Neural cell (in vitro differentiated cells): ENCODE results near the gene GPR84. TPM values are rescaled to one million over a fixed set of nuclear protein-coding genes. Genes with fewer than 3 reads are reported as not detected.

Experiments
- H2AFZ ChIP-seq: fragments of 200-600, 300-800 bp; sonication (generic), shearing (Covaris generic); 2 replicates; pipeline ENCODE4 v1.6.0; 2014; ENCODE audit warnings: low read depth, mild to moderate bottlenecking, antibody characterized with exemption, low read length, moderate library complexity
- H3F3A ChIP-seq: fragments of 200-600 bp; shearing (Covaris generic); 2 replicates; pipeline ENCODE4 v1.6.1; 2016; ENCODE audit warnings: mild to moderate bottlenecking, moderate library complexity, mixed read lengths, antibody characterized with exemption, low read length; ENCODE audit not compliant: insufficient read depth, poor library complexity, severe bottlenecking
- H3K27ac ChIP-seq: fragments of 200-600, 300-800 bp; sonication (generic), shearing (Covaris generic); 2 replicates; pipeline ENCODE4 v1.5.1; 2014; ENCODE audit warnings: mild to moderate bottlenecking, low read length, moderate library complexity
- H3K27me3 ChIP-seq: fragments of 300-800, 200-600 bp; sonication (generic), shearing (Covaris generic); 2 replicates; pipeline ENCODE4 v1.6.0; 2014; ENCODE audit warnings: mild to moderate bottlenecking, low read depth, low read length, moderate library complexity; ENCODE audit not compliant: insufficient read depth
- H3K36me3 ChIP-seq: fragments of 300-800, 200-600 bp; sonication (generic), shearing (Covaris generic); 2 replicates; pipeline ENCODE4 v1.5.1; 2014; ENCODE audit warnings: mild to moderate bottlenecking, antibody characterized with exemption, low read length, moderate library complexity; ENCODE audit not compliant: insufficient read depth
- H3K4me2 ChIP-seq: fragments of 300-800, 200-600 bp; sonication (generic), shearing (Covaris generic); 2 replicates; pipeline ENCODE4 v1.6.0; 2014; ENCODE audit warnings: mild to moderate bottlenecking, low read length
- H3K4me3 ChIP-seq: fragments of 300-800, 200-600 bp; sonication (generic), shearing (Covaris generic); 2 replicates; pipeline ENCODE4 v1.5.1; 2014; ENCODE audit warnings: mild to moderate bottlenecking, low read length, moderate library complexity
- H3K79me2 ChIP-seq: fragments of 200-600 bp; shearing (Covaris generic); replicated peaks from 2 replicates; pipeline ENCODE4 v1.6.0; 2014; ENCODE audit warnings: mild to moderate bottlenecking, low read length, moderate library complexity; ENCODE audit not compliant: insufficient read depth
- H3K9ac ChIP-seq: fragments of 300-800, 200-600 bp; sonication (generic), shearing (Covaris generic); 2 replicates; pipeline ENCODE4 v1.6.1; 2016; ENCODE audit warnings: mild to moderate bottlenecking, low read length, mixed read lengths
- H3K9me2 ChIP-seq: fragments of 200-600 bp; shearing (Covaris generic); 2 replicates; pipeline ENCODE4 v1.6.1; 2016; ENCODE audit warnings: mild to moderate bottlenecking, low read length, mixed read lengths; ENCODE audit not compliant: insufficient read depth
- H3K9me3 ChIP-seq: fragments of 200-600, 300-800 bp; sonication (generic), shearing (Covaris generic); 2 replicates; pipeline ENCODE4 v1.6.1; 2016; ENCODE audit warnings: mild to moderate bottlenecking, mixed run types, low read length, moderate library complexity, mixed read lengths
- H4K20me1 ChIP-seq: fragments of 200-600 bp; shearing (Covaris generic); 2 replicates; pipeline ENCODE4 v1.6.1; 2016; ENCODE audit warnings: mild to moderate bottlenecking, mixed run types; ENCODE audit not compliant: insufficient read depth
- EP300 ChIP-seq: fragments of 450-650 bp; conservative IDR thresholded peaks from 2 replicates; pipeline ENCODE4 v1.6.1; 2014; ENCODE audit warnings: antibody characterized with exemption, mild to moderate bottlenecking, moderate library complexity; ENCODE audit not compliant: poor library complexity, severe bottlenecking
- EZH2 ChIP-seq: fragments of 200-600, 300-800 bp; shearing (Covaris generic), sonication (generic); IDR thresholded peaks from 2 replicates; pipeline ENCODE4 v1.6.1; 2014; ENCODE audit warnings: antibody characterized with exemption, low read length, borderline replicate concordance, mild to moderate bottlenecking; ENCODE audit not compliant: insufficient read depth, poor library complexity, severe bottlenecking
- MXI1 ChIP-seq: fragments of 450-650 bp; conservative IDR thresholded peaks from 2 replicates; pipeline ENCODE4 v1.6.1; 2014; ENCODE audit warnings: antibody characterized with exemption, mild to moderate bottlenecking; ENCODE audit not compliant: poor library complexity, severe bottlenecking
- POLR2AphosphoS5 ChIP-seq: IDR thresholded peaks from 2 replicates; pipeline ENCODE4 v1.6.1; 2012
- RAD21 ChIP-seq: fragments of 450-650 bp; conservative IDR thresholded peaks from 2 replicates; pipeline ENCODE4 v1.6.1; 2014; ENCODE audit warnings: antibody characterized with exemption, mild to moderate bottlenecking, moderate library complexity
- REST ChIP-seq: IDR thresholded peaks from 2 replicates; pipeline ENCODE4 v1.6.1; 2012; ENCODE audit warnings: borderline replicate concordance
- SMC3 ChIP-seq: fragments of 450-650 bp; conservative IDR thresholded peaks from 2 replicates; pipeline ENCODE4 v1.6.1; 2014; ENCODE audit warnings: antibody characterized with exemption, mild to moderate bottlenecking, moderate library complexity; ENCODE audit not compliant: poor library complexity
- TAF1 ChIP-seq: IDR thresholded peaks from 2 replicates; pipeline ENCODE4 v1.6.1; 2012; ENCODE audit warnings: low read depth
- polyA plus RNA-seq: library from polyadenylated mRNA; depleted of rRNA; stranded (reverse); fragments of >200 nt; gene quantifications from 2 replicates; pipeline ENCODE4 v1.2.3, GENCODE V29; 2014
- TF ChIP-seq, protein P1 (sequence below): fragments of 450-650 bp; IDR thresholded peaks from 2 replicates; pipeline ENCODE4 v1.5.1; 2014; ENCODE audit warnings: antibody characterized with exemption, mild to moderate bottlenecking, moderate library complexity; ENCODE audit not compliant: poor library complexity, severe bottlenecking

GPR84 gene
- polyA plus RNA-seq, 1 donor from 2014 or later: not detected

DNA sequence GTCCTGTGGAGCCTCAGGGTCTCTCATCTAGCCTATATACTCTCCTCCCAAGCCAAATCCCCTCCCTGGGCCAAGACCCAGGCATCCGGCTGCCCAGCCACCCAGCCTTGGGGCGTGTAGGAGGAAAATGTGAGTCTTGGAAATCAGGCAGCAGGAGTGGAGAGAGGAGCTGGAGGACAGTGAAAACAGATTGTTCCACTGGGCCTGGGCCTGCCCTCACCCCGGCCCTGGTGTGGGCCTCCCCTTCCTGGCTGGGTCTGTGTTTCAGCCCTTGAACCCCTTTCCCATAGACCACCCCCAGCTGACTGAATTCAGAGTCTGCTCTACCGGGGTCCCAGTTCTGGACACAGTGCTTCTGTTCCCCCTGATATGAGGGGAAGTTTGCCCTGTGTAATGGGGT, 48.1 kb upstream of the GPR84 start (continued):
- no peak for TF ChIP-seq RAD21

- H3K4me3 ChIP-seq: no peak overlapping the region
- H3K27me3 ChIP-seq: no peaks in the 10 kb centered on the region
- no peaks in the 10 kb centered on the region for H3K79me2 ChIP-seq
- TF ChIP-seq POLR2AphosphoS5 (no peak), MXI1 (no peak), EZH2 (no peak), SMC3 (no peak), EP300 (no peak), REST (no peak), RAD21 (no peak), TAF1 (no peak)
- TF ChIP-seq, protein P1, sequence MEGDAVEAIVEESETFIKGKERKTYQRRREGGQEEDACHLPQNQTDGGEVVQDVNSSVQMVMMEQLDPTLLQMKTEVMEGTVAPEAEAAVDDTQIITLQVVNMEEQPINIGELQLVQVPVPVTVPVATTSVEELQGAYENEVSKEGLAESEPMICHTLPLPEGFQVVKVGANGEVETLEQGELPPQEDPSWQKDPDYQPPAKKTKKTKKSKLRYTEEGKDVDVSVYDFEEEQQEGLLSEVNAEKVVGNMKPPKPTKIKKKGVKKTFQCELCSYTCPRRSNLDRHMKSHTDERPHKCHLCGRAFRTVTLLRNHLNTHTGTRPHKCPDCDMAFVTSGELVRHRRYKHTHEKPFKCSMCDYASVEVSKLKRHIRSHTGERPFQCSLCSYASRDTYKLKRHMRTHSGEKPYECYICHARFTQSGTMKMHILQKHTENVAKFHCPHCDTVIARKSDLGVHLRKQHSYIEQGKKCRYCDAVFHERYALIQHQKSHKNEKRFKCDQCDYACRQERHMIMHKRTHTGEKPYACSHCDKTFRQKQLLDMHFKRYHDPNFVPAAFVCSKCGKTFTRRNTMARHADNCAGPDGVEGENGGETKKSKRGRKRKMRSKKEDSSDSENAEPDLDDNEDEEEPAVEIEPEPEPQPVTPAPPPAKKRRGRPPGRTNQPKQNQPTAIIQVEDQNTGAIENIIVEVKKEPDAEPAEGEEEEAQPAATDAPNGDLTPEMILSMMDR: no peak
- no peak overlapping the region for H3K4me2 ChIP-seq
- no peaks in the 10 kb centered on the region for H3K9me3 ChIP-seq
- H3K9me2 ChIP-seq: no peaks in the 10 kb centered on the region
- no peaks in the 10 kb centered on the region for H4K20me1 ChIP-seq
- H3K9ac ChIP-seq: no peak overlapping the region
- no peaks in the 10 kb centered on the region for H3K36me3 ChIP-seq
- no peak overlapping the region for H2AFZ ChIP-seq
- H3K27ac ChIP-seq: no peak overlapping the region
- no peaks in the 10 kb centered on the region for H3F3A ChIP-seq
Measured at GRCh38 chr12:54411391-54412241, 47.3 kb upstream of the GPR84 start.

DNA sequence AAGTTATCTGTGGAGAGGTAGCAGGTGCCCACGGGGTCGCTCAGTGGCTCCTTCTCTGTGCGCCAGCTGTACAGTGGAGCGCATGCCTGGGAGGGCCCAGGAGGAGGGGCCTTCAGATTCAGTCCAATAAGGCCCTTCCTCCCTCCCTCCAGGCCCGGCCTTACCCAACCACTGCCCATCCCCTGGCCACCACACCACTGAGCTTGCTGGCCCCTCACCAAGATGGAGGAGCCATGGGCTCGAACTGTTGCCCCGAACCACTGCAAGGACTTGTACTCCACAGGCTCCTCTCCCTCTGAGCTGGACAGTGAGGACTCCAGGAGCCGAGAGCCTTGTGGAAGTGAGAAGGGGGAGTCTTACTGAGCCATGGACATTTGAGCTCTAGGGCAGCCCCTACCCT, 45.0 kb upstream of the GPR84 start:
- Histone ChIP-seq H3K36me3 (no peaks in the 10 kb centered on the region), H3K9me2 (no peaks in the 10 kb centered on the region), H3K27ac (no peak overlapping the region), H2AFZ (no peak overlapping the region), H3F3A (no peaks in the 10 kb centered on the region), H3K9ac (no peak overlapping the region), H3K4me3 (no peak overlapping the region), H4K20me1 (no peaks in the 10 kb centered on the region), H3K9me3 (no peaks in the 10 kb centered on the region), H3K27me3 (no peaks in the 10 kb centered on the region), H3K4me2 (no peak overlapping the region), H3K79me2 (no peaks in the 10 kb centered on the region)
- TF ChIP-seq RAD21 (no peak), EP300 (no peak), REST (no peak), MXI1 (no peak), EZH2 (no peak), TAF1 (no peak), POLR2AphosphoS5 (no peak)
